DMS153 treated with DMSO at 0.1 percent for 48 hours (cell line): ENCODE data around the gene CCDC154.
"Not testable (repeated sequence)": the region's sequence is repeated elsewhere in the genome, so short reads cannot be mapped to it uniquely, and the experiment has no call there.

ENCODE experiments used
- DNase-seq: peaks from one replicate; lab custom pipeline; 2025; ENCODE audit not compliant: unreplicated experiment; lab: John Stamatoyannopoulos, UW

CCDC154 gene

GRCh38 chr16:1474796-1475551 lies 30.6 kb upstream of the CCDC154 start, which contains the start of gene CLCN7:
Gene CLCN7 (minus strand): TSS chr16:1475028. CDS start chr16:1474974, 54 bp downstream.
- DNase-seq: peak; percentile 47

DNA sequence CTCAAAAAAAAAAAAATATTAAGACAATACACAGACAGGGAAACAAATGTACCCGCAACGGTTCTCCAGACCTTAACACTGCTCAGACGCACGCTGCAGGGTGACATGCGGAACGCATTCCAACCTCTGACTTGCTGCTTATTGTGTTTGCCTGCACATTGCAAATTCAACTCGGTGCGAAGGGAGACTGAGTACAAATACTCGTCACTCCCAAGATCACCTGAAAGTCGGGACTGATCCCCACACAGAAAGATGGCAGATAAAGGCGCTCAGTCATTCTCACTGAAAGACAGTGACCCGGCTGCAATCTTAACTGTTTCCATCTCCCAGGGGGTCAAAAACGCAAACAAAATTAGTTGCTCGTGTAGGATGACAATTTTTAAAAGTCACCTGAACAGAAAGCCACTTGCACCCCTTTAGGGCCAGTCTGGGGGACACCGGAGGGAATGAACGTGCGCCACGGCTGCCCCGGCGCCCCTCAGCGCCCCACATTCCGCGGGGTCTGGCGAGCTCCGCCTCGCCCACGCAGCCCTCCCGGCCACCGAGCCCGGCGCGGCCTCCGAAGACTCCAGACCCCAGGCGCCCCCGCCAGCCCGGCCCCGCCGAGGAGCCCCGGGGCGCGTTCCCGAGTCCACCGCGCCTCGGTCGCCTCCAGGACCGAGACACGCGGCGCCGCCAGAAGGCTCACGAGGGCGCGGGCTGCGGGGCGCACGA lies 29.9 kb upstream of the CCDC154 start:
- DNase-seq: no peak

DNA sequence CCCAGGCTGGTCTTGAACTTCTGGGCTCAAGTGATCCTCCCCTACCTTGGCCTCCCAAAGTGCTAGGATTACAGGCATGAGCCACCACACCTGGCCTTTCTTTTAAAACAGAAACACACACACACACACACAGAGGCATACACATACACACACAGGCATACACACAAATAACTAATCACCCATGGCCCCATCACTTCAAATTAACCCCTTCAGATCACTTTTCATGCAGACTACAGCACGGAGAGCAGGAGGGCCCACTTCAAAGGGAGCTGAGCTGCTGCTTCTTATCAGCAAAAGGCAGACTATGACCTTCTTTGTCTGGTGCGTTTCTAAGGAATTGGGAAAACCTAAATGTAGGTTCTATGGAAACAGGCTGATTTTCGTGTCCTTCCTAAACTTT lies 28.6 kb upstream of the CCDC154 start:
- DNase-seq: no peak

- no peak for DNase-seq
Measured at GRCh38 chr16:1471569-1472194, 27.3 kb upstream of the CCDC154 start.

DNA sequence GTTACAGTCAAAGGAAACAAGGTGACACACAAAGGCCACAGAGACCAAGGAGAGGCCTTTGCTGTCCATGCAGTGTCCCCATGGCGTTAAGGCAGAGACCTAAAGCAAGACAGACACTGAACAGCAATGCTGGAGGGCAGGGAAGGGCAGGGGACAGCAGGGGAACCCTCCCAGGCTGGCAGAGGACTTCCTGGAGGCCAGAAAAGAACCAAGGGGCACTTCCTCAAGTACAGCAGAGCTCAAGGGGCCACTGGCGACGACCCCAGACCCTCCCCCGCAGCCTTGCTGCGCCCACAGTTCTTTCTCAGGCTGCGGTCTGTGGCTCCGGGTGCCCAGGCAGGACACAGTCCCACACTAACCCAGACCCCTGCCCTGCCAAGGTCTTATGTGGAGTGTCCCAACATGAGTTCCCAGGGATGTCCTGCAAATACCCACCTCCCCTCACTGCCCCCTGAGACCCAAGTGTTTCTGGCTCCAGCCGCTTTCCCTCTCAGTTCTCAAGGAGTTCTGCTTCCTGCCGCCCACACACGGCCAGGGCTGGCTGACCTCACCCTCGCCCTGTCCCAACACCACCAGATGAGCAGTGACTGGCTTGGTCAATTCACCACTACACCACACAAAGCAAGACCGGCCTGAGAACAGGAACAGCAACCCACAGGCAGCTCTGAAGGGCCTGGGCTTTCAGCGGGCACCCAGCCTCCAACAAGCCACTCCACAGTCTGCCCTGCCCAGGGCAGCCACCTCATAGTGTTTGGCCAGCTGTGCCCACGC lies 26.3 kb upstream of the CCDC154 start:
- DNase-seq: no peak

- DNase-seq: no peak
Measured at GRCh38 chr16:1469693-1470201, 25.4 kb upstream of the CCDC154 start.

- DNase-seq: not testable (repeated sequence)
Measured at GRCh38 chr16:1469141-1469540, 24.8 kb upstream of the CCDC154 start.

DNA sequence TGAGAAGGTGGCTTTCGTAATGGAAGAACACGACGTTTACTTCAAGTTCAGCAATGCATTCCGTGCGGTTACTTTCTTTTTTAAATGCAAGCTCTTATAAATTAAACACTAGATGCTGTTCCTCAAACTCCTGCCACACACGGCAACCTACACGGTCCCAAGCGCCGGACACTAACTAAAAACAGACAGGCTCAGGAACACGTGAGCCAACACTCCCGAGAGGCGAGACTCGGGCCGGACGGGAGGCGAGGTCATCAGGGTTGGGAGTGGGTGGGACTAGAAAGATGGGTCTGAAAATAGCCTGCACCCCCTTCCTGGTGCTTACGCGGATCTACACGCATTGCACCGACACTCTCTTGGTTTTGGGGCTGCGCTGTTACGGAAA lies 24.1 kb upstream of the CCDC154 start:
- no peak for DNase-seq

GRCh38 chr16:1466968-1467521 lies 22.7 kb upstream of the CCDC154 start:
- no peak for DNase-seq

DNA sequence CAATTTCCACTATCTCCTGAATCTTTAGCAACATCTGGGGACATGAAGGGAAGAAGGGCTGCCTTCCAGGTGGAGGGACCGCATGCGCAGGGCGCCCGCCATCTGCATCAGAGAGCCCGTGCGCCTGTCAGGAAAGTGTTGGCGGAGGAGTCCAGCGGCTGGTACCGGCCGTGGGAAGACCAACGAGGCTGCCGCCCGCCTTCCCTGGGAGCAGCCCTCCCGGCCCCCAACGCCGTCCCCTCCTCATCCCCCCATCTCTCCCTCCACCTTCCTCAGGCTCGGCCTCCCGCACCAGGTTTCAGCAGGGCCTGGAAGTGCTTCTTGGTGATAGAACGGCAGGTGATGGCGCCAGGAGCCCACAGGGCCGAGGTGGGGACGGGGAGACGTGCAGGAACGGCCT lies 21.7 kb upstream of the CCDC154 start:
- no peak for DNase-seq

GRCh38 chr16:1465567-1465915 lies 21.2 kb upstream of the CCDC154 start:
- DNase-seq: no peak

DNA sequence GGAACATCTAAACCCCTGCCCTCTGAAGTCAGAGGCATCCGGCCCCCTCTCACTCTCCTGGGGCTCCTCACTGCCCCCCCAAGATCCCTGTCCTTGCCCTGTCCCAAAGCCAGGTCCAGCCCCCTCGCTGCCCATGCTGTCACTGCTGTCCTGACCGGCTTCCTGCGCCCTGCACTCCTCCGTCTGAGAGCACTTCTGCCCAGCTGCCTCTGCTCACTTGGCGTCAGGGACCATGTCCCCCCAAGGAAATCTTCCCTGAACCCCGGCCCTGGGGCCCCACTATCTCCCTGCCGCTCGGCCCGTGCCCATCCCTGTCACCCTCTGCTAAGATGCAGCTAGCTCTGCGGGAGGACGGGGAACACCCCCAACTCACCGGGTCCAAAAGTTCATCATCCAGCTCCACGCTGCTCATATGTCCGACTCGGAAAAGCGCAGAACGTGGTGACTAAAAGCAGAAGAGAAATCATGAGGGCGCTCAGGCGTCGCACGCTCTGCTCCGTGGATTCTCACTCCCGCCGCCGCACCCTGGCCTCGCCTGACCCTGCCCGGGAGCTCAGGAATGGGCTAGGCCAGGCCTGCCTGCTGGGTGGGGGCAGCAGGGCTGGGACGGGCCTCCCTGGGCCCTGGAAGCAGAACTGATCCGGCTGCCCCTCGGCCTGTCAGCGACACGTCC lies 20.7 kb upstream of the CCDC154 start:
- no peak for DNase-seq

DNA sequence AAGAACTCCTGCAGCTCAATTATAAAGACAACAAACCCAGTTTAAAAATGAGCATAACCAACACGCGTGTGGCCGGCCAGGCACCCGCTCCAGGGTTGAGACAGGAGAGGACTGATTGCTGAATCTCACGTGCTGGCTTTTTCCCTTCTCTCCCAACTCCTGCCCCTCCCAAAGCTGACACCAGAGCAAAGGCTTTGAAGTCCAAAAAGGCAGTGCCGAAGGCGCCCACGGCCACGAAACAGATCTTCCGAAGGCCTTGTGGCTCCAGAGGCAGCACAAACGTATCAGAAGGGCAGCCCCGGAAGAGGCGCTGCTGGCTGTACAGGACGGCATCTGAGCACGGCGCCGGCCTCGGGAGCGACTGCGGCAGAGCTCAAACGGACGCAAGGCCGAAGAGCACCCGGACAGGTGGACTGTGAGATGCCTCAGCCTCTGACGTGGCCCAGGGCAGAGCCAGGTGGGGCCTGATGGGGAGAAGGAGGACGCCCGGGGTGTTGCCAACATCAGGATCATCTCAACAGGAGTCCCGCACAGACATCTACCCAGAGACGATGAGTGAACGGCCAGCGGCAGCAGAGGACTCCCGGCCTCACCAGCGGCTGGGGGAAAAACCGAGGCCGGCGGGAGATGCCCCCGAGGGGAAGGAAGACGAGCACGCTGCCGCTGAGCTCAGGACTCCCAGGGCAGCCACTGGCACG lies 20.0 kb upstream of the CCDC154 start:
- DNase-seq: no peak

DNA sequence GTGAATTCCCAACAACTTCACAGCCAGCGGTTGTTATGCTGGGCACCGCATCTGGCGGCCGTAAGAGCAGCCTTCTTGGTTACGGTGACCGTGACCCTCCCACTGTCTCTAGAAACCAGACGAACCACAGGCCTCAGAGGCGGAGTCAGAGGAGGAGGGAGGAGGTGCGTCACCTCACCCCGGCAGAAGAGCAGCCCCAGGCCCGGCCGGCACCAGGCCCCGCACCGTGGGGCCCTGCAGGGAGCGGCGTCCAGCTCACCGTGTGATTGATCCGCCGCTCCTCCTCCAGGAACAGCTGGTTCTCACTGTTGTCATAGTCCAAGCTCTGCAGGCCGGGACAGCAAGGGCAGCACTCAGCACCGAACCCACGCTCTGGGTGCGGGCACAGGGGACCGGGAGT lies 16.8 kb upstream of the CCDC154 start:
- DNase-seq: no peak

DNA sequence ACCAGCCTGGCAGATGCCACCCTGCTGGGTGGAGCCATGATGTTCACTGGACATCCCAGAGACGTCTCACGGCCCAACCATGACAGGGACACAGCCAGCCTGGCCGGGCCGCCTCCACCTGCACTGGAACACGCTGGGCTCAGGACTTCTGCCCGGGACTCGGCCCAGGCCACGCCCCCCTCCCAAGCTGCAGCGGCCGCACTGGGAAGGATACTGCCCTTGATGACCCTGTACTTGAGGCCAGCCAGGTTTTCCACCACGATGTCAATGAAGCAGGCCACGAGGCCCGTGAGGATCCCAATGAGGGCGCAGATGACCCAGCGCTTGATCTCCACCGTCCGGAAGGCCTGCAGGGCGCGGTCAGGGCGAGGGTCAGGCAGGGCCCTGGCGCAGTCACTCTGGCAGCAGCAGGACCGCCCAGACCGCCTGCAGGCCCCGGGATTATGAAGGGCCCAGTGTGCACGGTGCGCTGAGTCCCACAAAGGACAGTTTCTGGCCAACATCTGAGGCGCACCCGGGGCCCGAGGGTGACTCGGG lies 16.3 kb upstream of the CCDC154 start:
- DNase-seq: no peak

- no peak for DNase-seq
Measured at GRCh38 chr16:1459967-1460366, 15.6 kb upstream of the CCDC154 start.

- no peak for DNase-seq
Measured at GRCh38 chr16:1458977-1459341, 14.6 kb upstream of the CCDC154 start.

- DNase-seq: no peak
Measured at GRCh38 chr16:1458336-1458976, 14.1 kb upstream of the CCDC154 start.
